Osteocyte (in vitro differentiated cells): ENCODE results near the gene CLIP4. TPM values are rescaled to one million over a fixed set of nuclear protein-coding genes. Genes with fewer than 3 reads are reported as not detected.
A peak's percentile ranks its signal among the peaks of the same experiment; 100 is the strongest.

Experiments used
- DNase-seq: peaks from one replicate; pipeline ENCODE4 v3.0.0; 2021; ENCODE audit warnings: mixed read lengths; ENCODE audit not compliant: unreplicated experiment; ENCODE audit errors: extremely low spot score
- H3K27ac Mint-ChIP-seq: one replicate; pipeline ENCODE4 v1.8.0; 2021; ENCODE audit warnings: mild to moderate bottlenecking, mixed read lengths; ENCODE audit not compliant: unreplicated experiment
- H3K27me3 Mint-ChIP-seq: one replicate; pipeline ENCODE4 v1.8.0; 2021; ENCODE audit warnings: mixed read lengths; ENCODE audit not compliant: unreplicated experiment
- H3K36me3 Mint-ChIP-seq: one replicate; pipeline ENCODE4 v1.8.0; 2021; ENCODE audit warnings: mixed read lengths; ENCODE audit not compliant: unreplicated experiment
- H3K4me1 Mint-ChIP-seq: one replicate; pipeline ENCODE4 v1.8.0; 2021; ENCODE audit warnings: mixed read lengths; ENCODE audit not compliant: unreplicated experiment
- H3K4me3 Mint-ChIP-seq: one replicate; pipeline ENCODE4 v1.8.0; 2021; ENCODE audit warnings: mild to moderate bottlenecking, moderate library complexity, mixed read lengths; ENCODE audit not compliant: unreplicated experiment
- H3K9me3 Mint-ChIP-seq: one replicate; pipeline ENCODE4 v1.8.0; 2021; ENCODE audit warnings: mixed read lengths; ENCODE audit not compliant: unreplicated experiment
- total RNA-seq: library from RNA; stranded (reverse); gene quantifications from 2 replicates; pipeline ENCODE4 v1.2.1, GENCODE V29; 2021
- TF ChIP-seq, protein P1 (sequence below): fragments of 200-600 bp; sonication (generic); IDR thresholded peaks from 2 replicates; pipeline ENCODE4 v1.5.0; 2021; ENCODE audit warnings: antibody characterized with exemption, mild to moderate bottlenecking, moderate library complexity

CLIP4 gene
- total RNA-seq, 1 donor from 2014 or later = 24.6 TPM

- Mint-ChIP-seq H3K9me3 (no peaks in the 10 kb centered on the region), H3K4me3 (peak overlapping the region; percentile 85), H3K36me3 (peaks cover 7% of the 10 kb centered on the region), H3K4me1 (peaks cover 38% of the 10 kb centered on the region), H3K27ac (peak overlapping the region; percentile 86), H3K27me3 (no peaks in the 10 kb centered on the region)
- no peak for DNase-seq
- TF ChIP-seq, protein P1, sequence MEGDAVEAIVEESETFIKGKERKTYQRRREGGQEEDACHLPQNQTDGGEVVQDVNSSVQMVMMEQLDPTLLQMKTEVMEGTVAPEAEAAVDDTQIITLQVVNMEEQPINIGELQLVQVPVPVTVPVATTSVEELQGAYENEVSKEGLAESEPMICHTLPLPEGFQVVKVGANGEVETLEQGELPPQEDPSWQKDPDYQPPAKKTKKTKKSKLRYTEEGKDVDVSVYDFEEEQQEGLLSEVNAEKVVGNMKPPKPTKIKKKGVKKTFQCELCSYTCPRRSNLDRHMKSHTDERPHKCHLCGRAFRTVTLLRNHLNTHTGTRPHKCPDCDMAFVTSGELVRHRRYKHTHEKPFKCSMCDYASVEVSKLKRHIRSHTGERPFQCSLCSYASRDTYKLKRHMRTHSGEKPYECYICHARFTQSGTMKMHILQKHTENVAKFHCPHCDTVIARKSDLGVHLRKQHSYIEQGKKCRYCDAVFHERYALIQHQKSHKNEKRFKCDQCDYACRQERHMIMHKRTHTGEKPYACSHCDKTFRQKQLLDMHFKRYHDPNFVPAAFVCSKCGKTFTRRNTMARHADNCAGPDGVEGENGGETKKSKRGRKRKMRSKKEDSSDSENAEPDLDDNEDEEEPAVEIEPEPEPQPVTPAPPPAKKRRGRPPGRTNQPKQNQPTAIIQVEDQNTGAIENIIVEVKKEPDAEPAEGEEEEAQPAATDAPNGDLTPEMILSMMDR = no peak
These were observed 874 bp downstream of the CLIP4 start for GRCh38 chr2:29115797-29116781.

- H3K9me3 Mint-ChIP-seq = no peaks in the 10 kb centered on the region
- TF ChIP-seq, protein P1 = no peak
- no peak overlapping the region for H3K4me3 Mint-ChIP-seq
- peaks cover 38% of the 10 kb centered on the region for H3K4me1 Mint-ChIP-seq
- peaks cover 16% of the 10 kb centered on the region for H3K36me3 Mint-ChIP-seq
- H3K27ac Mint-ChIP-seq = peak overlapping the region; percentile 56
- no peaks in the 10 kb centered on the region for H3K27me3 Mint-ChIP-seq
- no peak for DNase-seq
These were observed 2.6 kb downstream of the CLIP4 start for GRCh38 chr2:29117636-29118303.

- Mint-ChIP-seq H3K9me3 (peaks cover 10% of the 10 kb centered on the region), H3K36me3 (peaks cover 28% of the 10 kb centered on the region), H3K4me1 (peaks cover 37% of the 10 kb centered on the region), H3K27me3 (no peaks in the 10 kb centered on the region), H3K4me3 (no peak overlapping the region), H3K27ac (no peak overlapping the region)
- TF ChIP-seq, protein P1 = no peak
- DNase-seq = no peak
These were observed 4.0 kb downstream of the CLIP4 start for GRCh38 chr2:29119211-29119610.

DNA sequence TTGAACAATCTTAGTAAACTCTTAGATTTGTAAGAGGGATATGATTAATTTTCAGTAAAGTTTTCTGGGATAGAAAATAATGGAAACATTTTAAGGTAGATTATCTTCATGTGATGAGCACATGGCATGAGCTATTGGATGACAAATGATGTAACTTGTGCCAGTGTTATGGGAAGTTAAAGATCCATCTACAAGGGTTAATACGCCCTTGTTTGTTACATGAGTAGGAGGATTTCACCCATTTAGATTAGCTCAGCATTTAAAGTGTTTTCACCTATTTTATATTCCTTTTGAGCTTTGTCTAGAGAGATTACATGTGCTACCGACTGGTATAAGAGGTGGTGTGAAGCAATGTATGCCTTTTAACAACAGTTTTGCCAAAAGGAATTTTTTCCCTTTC, 5.6 kb downstream of the CLIP4 start:
- Mint-ChIP-seq H3K27me3 (no peaks in the 10 kb centered on the region), H3K27ac (no peak overlapping the region), H3K9me3 (peaks cover 17% of the 10 kb centered on the region), H3K4me3 (no peak overlapping the region), H3K36me3 (peaks cover 43% of the 10 kb centered on the region), H3K4me1 (peaks cover 29% of the 10 kb centered on the region)
- TF ChIP-seq, protein P1 = no peak
- no peak for DNase-seq
